ENCODE data around the gene FGF18.

Gene FGF18

GRCh38 chr5:171506951-171507350, 87.5 kb downstream of the FGF18 start:
- no peak for DNase-seq
